Vagina (tissue), 2 donors: ENCODE measurements around the gene CACNA1S.

Source experiments
- CTCF ChIP-seq, 3 experiments: fragments of 450-650 bp in 2 of 3; fragments of 200-600 bp in 1 of 3; sonication (generic) in 1 of 3; IDR thresholded peaks; one replicate each; pipeline ENCODE4 v1.5.1; 2017 to 2019; ENCODE audit warnings: antibody characterized with exemption in 3 of 3, mild to moderate bottlenecking in 2 of 3, moderate library complexity in 2 of 3
- POLR2A ChIP-seq, 2 donors: fragments of 450-650 bp; IDR thresholded peaks; one replicate each; pipeline ENCODE4 v1.6.1; 2017; ENCODE audit warnings: antibody characterized with exemption in 2 of 2, mild to moderate bottlenecking in 2 of 2, moderate library complexity in 2 of 2
- POLR2AphosphoS5 ChIP-seq, 2 donors: sonication (generic); formaldehyde crosslinking; IDR thresholded peaks; one replicate each; pipeline ENCODE4 v1.9.0; 2017; ENCODE audit warnings: antibody characterized with exemption in 2 of 2, mild to moderate bottlenecking in 2 of 2, low read depth in 1 of 2; ENCODE audit not compliant: insufficient read depth in 1 of 2

GRCh38 chr1:201089596-201089995, 22.6 kb downstream of the CACNA1S start:
- TF ChIP-seq POLR2AphosphoS5 (IDR thresholded peaks at IDR 0.05; ENCODE audit: insufficient read depth in 1 of 2, low read depth in 1 of 2): no peak
- TF ChIP-seq CTCF (IDR thresholded peaks at IDR 0.05): no peak
- no peak for TF ChIP-seq POLR2A (IDR thresholded peaks at IDR 0.05)
